Aorta (tissue), 5 donors: Measurements from ENCODE around the gene GCDH. TPM values are rescaled to one million over a fixed set of nuclear protein-coding genes. Genes with fewer than 3 reads are reported as not detected.
A peak's percentile ranks its signal among the peaks of the same experiment; 100 is the strongest.
"Not testable (repeated sequence)": the region's sequence is repeated elsewhere in the genome, so short reads cannot be mapped to it uniquely, and the experiment has no call there.

Experiments used
- ATAC-seq: fragments of 200-7000 bp; cut with Tn5 transposase; one replicate; pipeline ENCODE4 v1.9.1; 2022; ENCODE audit warnings: moderate library complexity; ENCODE audit not compliant: low FRiP score
- DNase-seq, 2 donors: peaks; one replicate each; pipeline ENCODE4 v3.0.0-alpha.2; 2020
- H3K27ac ChIP-seq, 2 donors: one replicate each; pipeline ENCODE4 v1.5.1; 2013; ENCODE audit warnings: low read length in 2 of 2, mild to moderate bottlenecking in 2 of 2, moderate library complexity in 2 of 2, control low read depth in 1 of 2, inconsistent platforms in 1 of 2, low read depth in 1 of 2
- H3K27me3 ChIP-seq, 2 donors: one replicate each; pipeline ENCODE4 v1.6.1; 2013; ENCODE audit warnings: control low read depth in 1 of 2, low read length in 1 of 2, mild to moderate bottlenecking in 1 of 2, moderate library complexity in 1 of 2; ENCODE audit not compliant: insufficient read depth in 2 of 2, control insufficient read depth in 1 of 2
- H3K36me3 ChIP-seq, 2 donors: one replicate each; pipeline ENCODE4 v1.6.1; 2013; ENCODE audit warnings: control low read depth in 1 of 2, low read length in 1 of 2, mild to moderate bottlenecking in 1 of 2; ENCODE audit not compliant: insufficient read depth in 2 of 2, control insufficient read depth in 1 of 2
- H3K4me1 ChIP-seq, 2 donors: one replicate each; pipeline ENCODE4 v1.6.1; 2013; ENCODE audit warnings: low read length in 2 of 2, control low read depth in 1 of 2, mild to moderate bottlenecking in 1 of 2, moderate library complexity in 1 of 2; ENCODE audit not compliant: insufficient read depth in 2 of 2, control insufficient read depth in 1 of 2
- H3K4me3 ChIP-seq, 2 donors: one replicate each; pipeline ENCODE4 v1.5.1; 2013; ENCODE audit warnings: low read length in 2 of 2, control low read depth in 1 of 2, mild to moderate bottlenecking in 1 of 2
- H3K9me3 ChIP-seq: one replicate; pipeline ENCODE4 v1.6.1; 2013; ENCODE audit warnings: mild to moderate bottlenecking, low read length; ENCODE audit not compliant: control insufficient read depth
- WGBS, 2 donors: extraction: QIAGEN DNeasy Blood & Tissue Kit; methylation state at CpG; one replicate each; pipeline ENCODE4 v1.1.7; 2013; 5-methylcytosine and 5-hydroxymethylcytosine counted together
- intact Hi-C, 2 donors: fragments of 100-400 bp; cut with DNase I; formaldehyde crosslinking; loops; one replicate each; pipeline versions ENCODE4 v1.14.2 to v1.15.0; 2022
- long read RNA-seq, 2 donors: library from polyadenylated mRNA; unstranded; transcript quantifications; one replicate each; pipeline ENCODE4 v2.0.0, GENCODE V29; 2020 to 2021
- polyA plus RNA-seq, 2 donors: library from polyadenylated mRNA; stranded (reverse); fragments of 200-250 nt; gene quantifications; one replicate each; pipeline ENCODE4 v1.2.3, GENCODE V29; 2013
- total RNA-seq, 2 donors: library from RNA; stranded (reverse); fragmentation: NEBNext Ultra II Directional; extraction: Animal tissue kit (Norgen Biotek cat#: 25700); gene quantifications; one replicate each; pipeline ENCODE4 v1.2.1, GENCODE V29; 2021
- donor health status: healthy with polysubstance abuse.
- donor health status: Bipolar disorder and iron deficiency.
- donor health status: DM: no; HTN: no; CAD: no.
- donor health status: DM: no; HTN: no; CAD: no.
- donor health status: DM: yes; HTN: yes; CAD: no.

GCDH gene
- total RNA-seq: 10 to 100 TPM; 15.1 to 16.4 TPM
- 10 to 100 TPM; 21.9 to 29.1 TPM for polyA plus RNA-seq
- long read RNA-seq, donor 1, transcript GCDH-201 (12 exons, 1,956 nt): major isoform, 49 of 61 reads
- long read RNA-seq, donor 1, partial matches to known transcripts: 5 of 61 reads
- long read RNA-seq, donor 1, other reads (novel, unspliced or antisense): 5 of 61 reads
- long read RNA-seq, donor 2, transcript GCDH-201 (12 exons, 1,956 nt): major isoform, 6 of 8 reads
- long read RNA-seq, donor 2, partial matches to known transcripts: 0 of 8 reads
- long read RNA-seq, donor 2, other reads (novel, unspliced or antisense): 2 of 8 reads

- peak; percentile 98 for ATAC-seq
- WGBS, 2 donors: 0 to 1% methylated on average over 49 of the region's 49 CpGs
Measured at GRCh38 chr19:12890787-12891552, at the start of gene GCDH. GCDH (plus strand) TSS chr19:12891160; CDS start chr19:12891305, 145 bp downstream.

GRCh38 chr19:12842511-12842910, 48.4 kb upstream of the GCDH start:
- H3K4me1 ChIP-seq: no peaks in the 10 kb centered on the region
- intact Hi-C loops: loop anchor here (5.0 to 10.0 kb wide), 2 partner anchors 35 to 168 kb away; partner anchors contain the start of gene RNASEH2A (in 1 of the 2)
- WGBS, 2 donors: 93 to 94% methylated on average over 18 of the region's 18 CpGs
- H3K27me3 ChIP-seq: no peaks in the 10 kb centered on the region
- ATAC-seq (no peak), DNase-seq (no peak)
- no peak overlapping the region for H3K4me3 ChIP-seq
- H3K27ac ChIP-seq: no peak overlapping the region
- H3K36me3 ChIP-seq: no peaks in the 10 kb centered on the region
- no peaks in the 10 kb centered on the region for H3K9me3 ChIP-seq

More at GRCh38 chr19:12890787-12891552, at the start of gene GCDH:
- no peaks in the 10 kb centered on the region for H3K36me3 ChIP-seq
- no peaks in the 10 kb centered on the region for H3K27me3 ChIP-seq
- no peaks in the 10 kb centered on the region for H3K4me1 ChIP-seq
- intact Hi-C loops: no loop called here
- H3K4me3 ChIP-seq: peak within 1 kb of the TSS; percentile 46 to 55
- DNase-seq: peak; percentile 97 to 99
- no peaks in the 10 kb centered on the region for H3K9me3 ChIP-seq
- peak within 1 kb of the TSS in 1 of 2 donors; percentile 74 for H3K27ac ChIP-seq

- no peak for ATAC-seq
- Histone ChIP-seq H3K27me3 (no peaks in the 10 kb centered on the region), H3K36me3 (no peaks in the 10 kb centered on the region), H3K4me1 (no peaks in the 10 kb centered on the region), H3K27ac (no peak overlapping the region), H3K4me3 (no peak overlapping the region), H3K9me3 (no peaks in the 10 kb centered on the region)
- 77 to 81% methylated on average over 11 of the region's 11 CpGs for WGBS, 2 donors
- DNase-seq: no peak
- intact Hi-C loops: loop anchor here (5.0 to 10.0 kb wide), 2 partner anchors 36 to 169 kb away; partner anchors contain the start of gene RNASEH2A (in 1 of the 2)
Measured at GRCh38 chr19:12843328-12843727, 47.6 kb upstream of the GCDH start.

GRCh38 chr19:12843999-12844732, 46.8 kb upstream of the GCDH start:
- 66 to 70% methylated on average over 3 of the region's 3 CpGs for WGBS, 2 donors
- Histone ChIP-seq H3K36me3 (no peaks in the 10 kb centered on the region), H3K27ac (no peak overlapping the region), H3K9me3 (no peaks in the 10 kb centered on the region), H3K4me3 (no peak overlapping the region), H3K27me3 (no peaks in the 10 kb centered on the region), H3K4me1 (no peaks in the 10 kb centered on the region)
- intact Hi-C loops: loop anchor here (5.0 to 10.0 kb wide), 2 partner anchors 37 to 169 kb away; partner anchors contain the start of gene RNASEH2A (in 1 of the 2)
- DNase-seq: no peak
- ATAC-seq: no peak

DNA sequence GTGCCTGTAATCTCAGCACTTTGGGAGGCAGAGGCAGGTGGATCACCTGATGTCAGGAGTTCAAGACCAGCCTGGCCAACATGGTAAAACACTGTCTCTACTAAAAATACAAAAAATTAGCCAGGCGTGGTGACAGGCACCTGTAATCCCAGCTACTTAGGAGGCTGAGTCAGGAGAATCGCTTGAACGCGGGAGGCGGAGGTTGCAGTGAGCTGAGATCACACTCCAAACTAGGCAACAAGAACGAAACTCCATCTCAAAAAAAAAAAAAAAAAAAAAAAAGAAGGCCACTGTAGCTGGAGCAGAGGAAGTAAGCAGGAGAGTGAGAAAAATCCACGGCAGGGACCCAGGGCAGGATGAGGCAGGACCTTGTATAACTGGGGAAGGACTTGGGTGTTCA, 44.3 kb upstream of the GCDH start:
- not testable (repeated sequence) for H3K4me1 ChIP-seq, H3K36me3 ChIP-seq, DNase-seq, H3K4me3 ChIP-seq, H3K27ac ChIP-seq, ATAC-seq, H3K27me3 ChIP-seq, H3K9me3 ChIP-seq
- 79 to 85% methylated on average over 7 of the region's 7 CpGs for WGBS, 2 donors
- intact Hi-C loops: loop anchor here (1.0 to 10.0 kb wide), 4 partner anchors 74 to 172 kb away; no protein-coding TSS in a partner anchor

GRCh38 chr19:12847159-12848139, 43.5 kb upstream of the GCDH start:
- Histone ChIP-seq H3K27me3 (no peaks in the 10 kb centered on the region), H3K9me3 (no peaks in the 10 kb centered on the region), H3K4me3 (no peak overlapping the region), H3K36me3 (no peaks in the 10 kb centered on the region), H3K4me1 (no peaks in the 10 kb centered on the region), H3K27ac (no peak overlapping the region)
- DNase-seq (peak; percentile 90 to 96), ATAC-seq (peak; percentile 94)
- 12 to 13% methylated on average over 61 to 69 of the region's 69 CpGs for WGBS, 2 donors
- intact Hi-C loops: loop anchor here (1.0 to 10.0 kb wide), 4 partner anchors 75 to 173 kb away; no protein-coding TSS in a partner anchor

DNA sequence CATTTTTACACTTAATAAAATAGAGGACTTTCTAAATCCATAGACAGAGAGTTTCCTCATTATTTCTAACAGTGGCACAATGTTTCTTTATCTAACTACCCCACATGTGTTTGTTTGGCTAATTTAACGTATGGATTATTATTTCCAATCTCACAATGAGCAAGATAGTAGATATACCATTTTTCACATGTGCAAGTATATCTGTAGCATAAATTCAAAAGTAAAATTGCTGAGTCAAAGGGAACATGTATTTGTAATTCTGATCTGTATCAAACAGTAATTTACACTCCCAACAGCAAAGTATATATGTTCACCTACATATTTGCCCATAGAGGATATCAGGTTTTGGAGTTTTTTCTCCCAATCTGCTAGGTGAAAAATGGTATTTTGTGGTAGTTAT, 34.3 kb upstream of the GCDH start:
- WGBS, 2 donors: 52 to 67% methylated on average over 1 of the region's 1 CpG
- intact Hi-C loops: no loop called here
- Histone ChIP-seq H3K4me1 (no peaks in the 10 kb centered on the region), H3K36me3 (no peaks in the 10 kb centered on the region), H3K9me3 (no peaks in the 10 kb centered on the region), H3K27ac (no peak overlapping the region), H3K4me3 (no peak overlapping the region), H3K27me3 (no peaks in the 10 kb centered on the region)
- DNase-seq: no peak
- ATAC-seq: no peak
